ENCODE results near the gene TNRC6C. TPM values are rescaled to one million over a fixed set of nuclear protein-coding genes. Genes with fewer than 3 reads are reported as not detected.

Gene TNRC6C
- polyA plus RNA-seq, 1 donor (not counting 4 experiments of a cell fraction or from before 2014, with no cell fraction given) = 0.34 TPM

DNA sequence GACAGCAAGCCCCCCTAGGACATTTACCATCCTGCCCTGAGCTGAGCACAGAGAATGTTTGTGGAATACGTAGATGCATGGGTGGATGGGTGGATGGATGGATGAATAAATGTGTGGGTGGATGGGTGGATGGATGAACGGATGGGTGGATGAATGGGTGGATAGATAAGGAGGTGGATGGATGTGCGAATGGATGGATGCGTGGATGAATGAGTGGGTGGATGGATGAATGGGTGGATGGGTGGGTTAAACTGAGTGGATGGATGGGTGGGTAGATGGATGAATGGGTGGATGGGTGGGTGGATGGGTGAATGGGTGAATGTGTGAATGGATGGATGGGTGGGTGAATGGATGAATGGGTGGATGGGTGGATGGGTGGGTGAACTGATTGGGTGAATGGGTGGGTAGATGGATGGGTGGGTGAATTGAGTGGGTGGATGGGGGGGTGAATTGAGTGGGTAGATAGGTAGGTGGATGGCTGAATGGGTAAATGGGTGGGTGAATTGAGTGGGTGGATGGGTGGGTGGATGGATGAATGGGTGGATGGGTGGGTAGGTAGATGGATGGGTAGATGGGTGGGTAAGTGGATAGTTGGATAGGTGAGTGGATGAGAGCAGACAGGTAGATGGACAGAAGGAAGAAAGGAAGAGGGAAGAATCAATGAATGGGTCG lies 164.9 kb downstream of the TNRC6C start:
- Histone ChIP-seq H3K4me3 (ENCODE audit: control insufficient read depth in 2 of 3, extremely low read depth in 1 of 3, insufficient read depth in 2 of 3, low read depth in 1 of 3, low read length in 3 of 3) (no peak overlapping the region), H3K9ac (ENCODE audit: control insufficient read depth, extremely low read depth, insufficient read depth, low read length) (no peak overlapping the region), H3K4me2 (ENCODE audit: control insufficient read depth, extremely low read depth, insufficient read depth, low read depth, low read length) (no peak overlapping the region), H3K9me1 (ENCODE audit: control insufficient read depth, extremely low read depth, insufficient read depth, low read length) (no peaks in the 10 kb centered on the region), H3K4me1 (ENCODE audit: control insufficient read depth, extremely low read depth, insufficient read depth, low read length) (peaks cover 6% of the 10 kb centered on the region), H3K36me3 (ENCODE audit: control insufficient read depth in 2 of 2, extremely low read depth in 1 of 2, insufficient read depth in 2 of 2, low read length in 2 of 2) (peaks cover 6 to 19% of the 10 kb centered on the region in 2 experiments), H3K27me3 (ENCODE audit: control insufficient read depth, extremely low read depth, insufficient read depth, low read length) (no peaks in the 10 kb centered on the region), H4K20me1 (ENCODE audit: control insufficient read depth, extremely low read depth, insufficient read depth, low read length) (no peaks in the 10 kb centered on the region), H3K79me2 (ENCODE audit: control insufficient read depth, insufficient read depth, low read length) (peaks cover 4% of the 10 kb centered on the region), H3K9me3 (ENCODE audit: control insufficient read depth, low read depth, low read length) (no peaks in the 10 kb centered on the region), H3K27ac (ENCODE audit: control insufficient read depth, insufficient read depth, low read length) (no peak overlapping the region), H2AFZ (ENCODE audit: control insufficient read depth, low read length) (no peak overlapping the region)
- TF ChIP-seq CTCF (optimal IDR thresholded peaks at IDR 0.05 in 1 of 3, IDR thresholded peaks at IDR 0.05 in 1 of 3, conservative IDR thresholded peaks at IDR 0.05 in 1 of 3; ENCODE audit: extremely low read depth in 1 of 3, insufficient read depth in 2 of 3, low read length in 3 of 3) = no peak
- no peak for TF ChIP-seq EZH2 (IDR thresholded peaks at IDR 0.05; ENCODE audit: low read length)
- dilution Hi-C loops (cut with MboI; ENCODE audit: extremely low pct_ligation_motif_present, low sequenced_read_pairs) = no loop called here
- FAIRE-seq (no peak), DNase-seq (ENCODE audit: low read depth, low spot score) (no peak)

- Histone ChIP-seq H3K9ac (ENCODE audit: control insufficient read depth, extremely low read depth, insufficient read depth, low read length) (no peak overlapping the region), H3K9me3 (ENCODE audit: control insufficient read depth, low read depth, low read length) (no peaks in the 10 kb centered on the region), H3K27ac (ENCODE audit: control insufficient read depth, insufficient read depth, low read length) (no peak overlapping the region), H3K27me3 (ENCODE audit: control insufficient read depth, extremely low read depth, insufficient read depth, low read length) (no peaks in the 10 kb centered on the region), H3K4me2 (ENCODE audit: control insufficient read depth, extremely low read depth, insufficient read depth, low read depth, low read length) (no peak overlapping the region), H3K4me1 (ENCODE audit: control insufficient read depth, extremely low read depth, insufficient read depth, low read length) (peaks cover 6% of the 10 kb centered on the region), H3K36me3 (ENCODE audit: control insufficient read depth in 2 of 2, extremely low read depth in 1 of 2, insufficient read depth in 2 of 2, low read length in 2 of 2) (peaks cover 6 to 19% of the 10 kb centered on the region in 2 experiments), H2AFZ (ENCODE audit: control insufficient read depth, low read length) (no peak overlapping the region), H3K79me2 (ENCODE audit: control insufficient read depth, insufficient read depth, low read length) (peaks cover 4% of the 10 kb centered on the region), H3K9me1 (ENCODE audit: control insufficient read depth, extremely low read depth, insufficient read depth, low read length) (no peaks in the 10 kb centered on the region), H3K4me3 (ENCODE audit: control insufficient read depth in 2 of 3, extremely low read depth in 1 of 3, insufficient read depth in 2 of 3, low read depth in 1 of 3, low read length in 3 of 3) (no peak overlapping the region), H4K20me1 (ENCODE audit: control insufficient read depth, extremely low read depth, insufficient read depth, low read length) (no peaks in the 10 kb centered on the region)
- DNase-seq (ENCODE audit: low read depth, low spot score) (no peak), FAIRE-seq (no peak)
- TF ChIP-seq CTCF (optimal IDR thresholded peaks at IDR 0.05 in 1 of 3, IDR thresholded peaks at IDR 0.05 in 1 of 3, conservative IDR thresholded peaks at IDR 0.05 in 1 of 3; ENCODE audit: extremely low read depth in 1 of 3, insufficient read depth in 2 of 3, low read length in 3 of 3) = no peak
- dilution Hi-C loops (cut with MboI; ENCODE audit: extremely low pct_ligation_motif_present, low sequenced_read_pairs) = no loop called here
Observed at GRCh38 chr17:78124081-78124835, 165.8 kb downstream of the TNRC6C start.

Data from keratinocyte (primary cell).